Endometrium (tissue), 2 donors: Measurements from ENCODE around the gene ENOX2.

Experiments
- FAIRE-seq: peaks from 2 replicates; lab custom pipeline; 2012; peaks lifted over from hg19 to GRCh38; lab: Jason Lieb, UNC
- donor health status: control.
- donor health status: control.

Gene ENOX2

GRCh38 chrX:130626521-130626920 is 276.5 kb downstream of the ENOX2 start:
- no peak for FAIRE-seq

GRCh38 chrX:130625386-130625785 is 277.6 kb downstream of the ENOX2 start:
- no peak for FAIRE-seq

GRCh38 chrX:130623518-130623917 is 279.5 kb downstream of the ENOX2 start:
- no peak for FAIRE-seq

- no peak for FAIRE-seq
These were observed 287.1 kb downstream of the ENOX2 start for GRCh38 chrX:130615941-130616340.

- FAIRE-seq: no peak
These were observed 295.6 kb downstream of the ENOX2 start for GRCh38 chrX:130607431-130607830.

- FAIRE-seq: no peak
These were observed 296.6 kb downstream of the ENOX2 start for GRCh38 chrX:130606425-130606824.

- no peak for FAIRE-seq
These were observed 298.1 kb downstream of the ENOX2 start for GRCh38 chrX:130604882-130605281.

GRCh38 chrX:130594453-130594916 is 308.5 kb downstream of the ENOX2 start:
- FAIRE-seq: no peak

GRCh38 chrX:130593911-130594310 is 309.1 kb downstream of the ENOX2 start:
- FAIRE-seq: no peak

- FAIRE-seq: no peak
These were observed 310.8 kb downstream of the ENOX2 start for GRCh38 chrX:130592204-130592603.

GRCh38 chrX:130578906-130579305 is 324.1 kb downstream of the ENOX2 start:
- FAIRE-seq: no peak

GRCh38 chrX:130577431-130577830 is 325.6 kb downstream of the ENOX2 start:
- FAIRE-seq: no peak

- FAIRE-seq: no peak
These were observed 327.1 kb downstream of the ENOX2 start for GRCh38 chrX:130575831-130576389.
